WTC11 (cell line): ENCODE measurements around the gene RAPGEF2.

Experiments
- CTCF ChIP-seq: fragments of 200-600 bp; IDR thresholded peaks from 2 replicates; pipeline ENCODE4 v1.8.0; 2022; ENCODE audit warnings: antibody characterized with exemption
- E2F4 ChIP-seq: sonication (generic); formaldehyde crosslinking; IDR thresholded peaks from 2 replicates; pipeline ENCODE4 v1.8.1; 2022; ENCODE audit warnings: low read depth, mild to moderate bottlenecking, moderate library complexity, missing genetic modification reagents, borderline replicate concordance
- ELF4 ChIP-seq: sonication (generic); formaldehyde crosslinking; IDR thresholded peaks from 2 replicates; pipeline ENCODE4 v1.8.1; 2022; ENCODE audit warnings: low read depth, mild to moderate bottlenecking, moderate library complexity, missing genetic modification reagents
- FOXJ3 ChIP-seq: sonication (generic); formaldehyde crosslinking; IDR thresholded peaks from 2 replicates; pipeline ENCODE4 v1.9.0; 2021; ENCODE audit warnings: missing genetic modification reagents, mild to moderate bottlenecking, borderline replicate concordance
- FOXK1 ChIP-seq: sonication (generic); formaldehyde crosslinking; IDR thresholded peaks from 2 replicates; pipeline ENCODE4 v1.8.0; 2022; ENCODE audit warnings: mild to moderate bottlenecking, moderate library complexity, missing genetic modification reagents
- GABPB1 ChIP-seq: sonication (generic); formaldehyde crosslinking; IDR thresholded peaks from 2 replicates; pipeline ENCODE4 v1.8.1; 2023; ENCODE audit warnings: mild to moderate bottlenecking, missing genetic modification reagents
- TEAD1 ChIP-seq: sonication (generic); formaldehyde crosslinking; IDR thresholded peaks from 2 replicates; pipeline ENCODE4 v1.8.0; 2022; ENCODE audit warnings: mild to moderate bottlenecking, missing genetic modification reagents
- ZNF423 ChIP-seq: fragments of 250-450 bp; sonication (Bioruptor Pico); IDR thresholded peaks from 2 replicates; pipeline ENCODE4 v2.1.2; 2022; ENCODE audit warnings: mild to moderate bottlenecking, moderate library complexity
- ZNF512 ChIP-seq: sonication (generic); formaldehyde crosslinking; IDR thresholded peaks from 2 replicates; pipeline ENCODE4 v1.8.1; 2022; ENCODE audit warnings: missing genetic modification reagents, borderline replicate concordance

- TF ChIP-seq CTCF = no peak
- no peak for TF ChIP-seq ZNF512 (CRISPR knock-in tag)
- TF ChIP-seq ELF4 (CRISPR knock-in tag) = no peak
- no peak for TF ChIP-seq E2F4 (CRISPR knock-in tag)
- TF ChIP-seq GABPB1 (CRISPR knock-in tag) = no peak
- no peak for TF ChIP-seq ZNF423 (CRISPR knock-in tag)
- no peak for TF ChIP-seq TEAD1 (CRISPR knock-in tag)
- no peak for TF ChIP-seq FOXK1
- TF ChIP-seq FOXJ3 (CRISPR knock-in tag) = no peak
These were observed 165.0 kb downstream of the RAPGEF2 start for GRCh38 chr4:159267869-159268285.
